DND-41 (cell line): ENCODE data around the gene KCNAB1.

Experiments used
- EZH2 ChIP-seq: IDR thresholded peaks from 3 replicates; pipeline ENCODE4 v1.6.1; 2012; ENCODE audit warnings: borderline replicate concordance, low read depth, mild to moderate bottlenecking, moderate library complexity, low read length, inconsistent platforms; ENCODE audit not compliant: severe bottlenecking
- TF ChIP-seq, protein P1 (sequence below): IDR thresholded peaks from 2 replicates; pipeline ENCODE4 v1.5.1; 2012; ENCODE audit warnings: borderline replicate concordance, low read length, moderate library complexity, mild to moderate bottlenecking; ENCODE audit not compliant: poor library complexity, severe bottlenecking; ENCODE audit errors: extremely low read depth

- TF ChIP-seq, protein P1, sequence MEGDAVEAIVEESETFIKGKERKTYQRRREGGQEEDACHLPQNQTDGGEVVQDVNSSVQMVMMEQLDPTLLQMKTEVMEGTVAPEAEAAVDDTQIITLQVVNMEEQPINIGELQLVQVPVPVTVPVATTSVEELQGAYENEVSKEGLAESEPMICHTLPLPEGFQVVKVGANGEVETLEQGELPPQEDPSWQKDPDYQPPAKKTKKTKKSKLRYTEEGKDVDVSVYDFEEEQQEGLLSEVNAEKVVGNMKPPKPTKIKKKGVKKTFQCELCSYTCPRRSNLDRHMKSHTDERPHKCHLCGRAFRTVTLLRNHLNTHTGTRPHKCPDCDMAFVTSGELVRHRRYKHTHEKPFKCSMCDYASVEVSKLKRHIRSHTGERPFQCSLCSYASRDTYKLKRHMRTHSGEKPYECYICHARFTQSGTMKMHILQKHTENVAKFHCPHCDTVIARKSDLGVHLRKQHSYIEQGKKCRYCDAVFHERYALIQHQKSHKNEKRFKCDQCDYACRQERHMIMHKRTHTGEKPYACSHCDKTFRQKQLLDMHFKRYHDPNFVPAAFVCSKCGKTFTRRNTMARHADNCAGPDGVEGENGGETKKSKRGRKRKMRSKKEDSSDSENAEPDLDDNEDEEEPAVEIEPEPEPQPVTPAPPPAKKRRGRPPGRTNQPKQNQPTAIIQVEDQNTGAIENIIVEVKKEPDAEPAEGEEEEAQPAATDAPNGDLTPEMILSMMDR = no peak
- TF ChIP-seq EZH2 = no peak
These were observed 29.5 kb downstream of the KCNAB1 start for GRCh38 chr3:156149876-156150275.
